TTC549 (cell line): ENCODE results near the gene CDC42EP3.

Source experiments
- FAIRE-seq: peaks from 2 replicates; lab custom pipeline; 2012; peaks lifted over from hg19 to GRCh38; lab: Jason Lieb, UNC

The CDC42EP3 gene

DNA sequence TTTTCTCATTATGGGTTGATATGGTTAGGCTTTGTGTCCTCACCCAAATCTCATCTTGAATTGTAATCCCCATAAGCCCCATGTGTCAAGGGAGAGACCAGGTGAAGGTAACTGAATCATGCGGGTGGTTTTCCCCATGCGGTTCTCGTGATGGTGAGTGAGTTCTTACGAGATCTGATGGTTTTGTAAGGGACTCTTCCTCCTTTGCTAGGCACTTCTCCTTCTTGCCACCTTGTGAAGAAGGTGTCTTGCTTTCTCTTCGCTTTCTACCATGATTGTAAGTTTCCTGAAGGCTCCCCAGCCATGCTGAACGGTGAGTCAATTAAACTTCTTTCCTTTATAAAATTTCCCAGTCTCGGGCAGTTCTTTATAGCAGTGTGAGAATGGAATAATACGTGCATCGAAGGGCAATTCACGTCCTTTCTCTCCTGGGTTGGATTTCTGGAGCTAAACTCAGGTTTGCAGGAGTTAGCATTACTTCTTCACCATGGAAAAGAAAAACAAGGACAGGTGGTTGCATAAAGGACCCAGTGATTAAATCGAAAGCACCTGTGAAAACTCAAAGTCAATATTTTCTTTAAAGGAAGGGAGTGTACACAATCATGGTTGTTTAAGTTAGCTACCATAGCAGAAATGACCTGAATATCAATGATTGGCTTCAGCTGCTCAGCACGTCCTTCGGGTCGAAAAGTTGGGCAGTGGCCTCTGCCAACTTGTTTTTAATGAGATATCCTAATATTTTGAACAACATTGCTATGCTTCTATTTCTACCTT is 54.1 kb downstream of the CDC42EP3 start:
- FAIRE-seq = no peak

DNA sequence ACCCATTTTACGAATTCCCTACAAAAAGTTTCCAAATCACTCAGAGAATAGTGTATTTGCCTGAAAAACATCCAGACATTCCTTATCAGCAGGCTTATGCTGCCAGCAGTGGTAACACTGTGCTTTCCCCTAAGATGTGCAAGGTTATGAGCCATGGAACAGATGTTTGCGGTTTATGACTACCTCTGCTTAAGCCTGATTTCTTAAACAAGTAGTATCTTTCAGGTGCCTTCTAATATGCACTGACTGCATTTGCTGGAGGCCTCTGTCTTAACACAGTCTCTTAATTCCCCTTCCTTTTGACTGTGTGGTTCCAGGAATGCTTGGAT is 54.8 kb downstream of the CDC42EP3 start:
- FAIRE-seq = no peak

DNA sequence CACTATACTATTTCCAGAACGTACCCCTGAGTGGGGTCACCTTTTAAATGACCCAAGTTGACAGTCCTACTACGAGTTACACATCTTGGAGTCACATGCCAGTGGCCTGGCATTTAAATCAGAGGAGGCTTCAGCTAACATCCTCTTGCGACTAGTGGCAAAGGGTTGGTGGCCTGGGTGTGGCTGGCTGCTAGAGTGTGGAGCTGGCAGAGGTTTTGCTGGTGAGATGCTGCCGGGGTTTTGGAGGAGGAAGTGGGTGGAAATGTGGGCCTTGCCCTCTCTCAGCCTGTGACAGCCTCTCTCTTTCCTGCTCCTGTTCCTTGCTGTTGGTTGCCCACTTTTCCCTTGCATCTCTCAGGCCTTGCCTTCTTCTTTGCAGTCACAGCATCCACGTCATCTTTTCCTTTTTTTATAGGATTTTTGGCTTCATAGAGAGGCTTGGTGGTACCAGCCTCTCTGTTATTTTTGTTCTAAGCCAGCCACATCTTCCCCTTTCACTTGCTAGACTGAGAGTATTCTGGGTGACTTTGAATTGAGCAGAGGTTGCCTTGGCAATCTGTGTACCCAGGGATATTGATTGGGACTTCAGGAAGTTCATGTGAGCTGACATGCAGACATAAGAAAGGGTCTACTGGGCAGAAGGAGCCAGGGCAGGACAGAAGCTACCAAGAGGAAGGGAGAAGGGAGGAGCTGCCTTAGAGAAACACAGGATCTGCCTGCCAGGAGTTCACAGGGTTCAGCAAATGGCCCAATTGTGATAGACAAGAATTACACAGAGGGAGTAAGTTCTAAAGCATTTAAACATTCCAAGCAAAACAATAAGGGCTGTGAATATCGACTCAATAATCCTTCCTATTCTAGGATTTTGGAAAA is 55.4 kb downstream of the CDC42EP3 start:
- FAIRE-seq = no peak

DNA sequence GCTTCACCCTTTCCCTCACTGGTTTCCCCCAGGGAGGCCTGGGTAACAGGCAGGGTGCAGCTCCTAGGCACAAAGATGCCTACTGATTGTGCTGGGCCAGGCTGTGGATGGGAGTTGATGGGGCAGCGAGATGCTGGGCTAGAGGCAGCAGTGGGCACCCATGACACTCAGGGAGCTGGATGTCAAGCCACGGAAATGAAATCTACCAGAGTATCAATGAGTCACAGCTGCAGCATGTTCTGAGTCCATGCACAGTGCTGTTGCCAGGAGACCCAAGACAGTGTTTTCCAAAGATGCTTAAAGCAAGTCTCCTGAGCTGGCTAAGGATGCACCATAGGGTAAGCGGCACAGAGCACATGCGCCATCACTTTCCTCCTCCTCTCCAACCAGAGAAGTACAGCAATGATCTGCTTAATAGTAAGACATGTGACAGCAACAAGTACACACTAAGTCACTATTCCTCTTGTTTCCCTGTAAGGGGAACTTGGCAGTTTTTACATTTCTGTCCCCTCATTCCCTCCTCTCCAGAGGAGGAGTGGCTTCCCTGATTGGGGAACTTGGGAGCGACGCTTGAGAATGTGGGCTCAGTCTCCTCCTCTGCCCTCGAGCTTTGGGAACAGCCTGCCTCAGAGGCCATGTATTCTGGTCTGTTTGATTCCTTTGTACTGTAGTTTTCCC is 57.2 kb downstream of the CDC42EP3 start:
- FAIRE-seq = no peak

DNA sequence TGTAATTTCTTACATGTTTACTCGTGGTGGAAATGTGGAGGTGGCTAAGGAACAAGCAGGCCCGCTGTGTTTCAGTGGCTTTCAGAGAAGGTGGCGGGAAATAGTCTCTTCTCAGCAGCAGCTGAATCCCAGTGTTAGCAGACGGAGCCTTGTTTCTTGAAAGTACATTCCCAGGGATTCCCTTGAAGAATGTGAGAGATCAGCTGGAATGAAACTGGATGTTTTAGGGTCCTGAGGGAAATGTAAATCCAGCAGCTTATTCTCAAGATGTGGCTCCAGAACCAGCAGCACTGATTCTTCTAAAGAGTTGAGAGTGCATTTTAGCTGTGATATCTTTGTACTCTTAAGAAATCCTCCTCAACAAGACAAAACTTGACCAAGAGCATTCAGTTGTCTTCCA is 59.1 kb downstream of the CDC42EP3 start:
- no peak for FAIRE-seq

DNA sequence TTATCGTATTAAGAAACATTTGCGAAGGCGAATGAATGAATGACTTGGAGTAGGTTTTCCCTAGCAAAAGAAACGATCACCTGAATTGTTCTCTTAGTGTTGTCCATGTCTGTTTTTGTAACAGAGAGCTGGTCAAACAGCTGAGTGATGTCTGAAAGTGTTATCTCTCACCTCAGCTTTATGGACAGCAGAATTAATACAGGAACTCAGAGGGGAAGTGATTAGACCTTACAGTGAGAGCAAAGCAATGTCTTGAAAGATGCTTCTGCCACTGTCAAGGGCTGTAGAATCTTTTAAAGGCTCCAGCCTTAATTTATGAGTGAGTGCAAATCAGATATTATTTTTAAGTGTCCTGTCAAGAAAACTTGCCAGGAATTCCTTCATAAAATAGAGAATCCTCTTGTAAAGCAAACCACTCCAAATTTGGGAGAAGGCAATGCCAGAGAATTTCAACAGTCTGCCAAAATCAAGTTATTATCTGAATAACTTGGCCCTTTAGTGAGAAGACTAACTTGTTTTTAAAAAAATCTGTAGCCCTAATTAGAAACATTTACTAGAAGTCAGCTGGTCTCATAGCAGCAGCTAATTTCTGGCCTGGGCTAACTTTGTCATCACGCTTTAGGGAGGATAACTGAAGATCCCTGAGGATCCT is 60.7 kb downstream of the CDC42EP3 start:
- FAIRE-seq = no peak

DNA sequence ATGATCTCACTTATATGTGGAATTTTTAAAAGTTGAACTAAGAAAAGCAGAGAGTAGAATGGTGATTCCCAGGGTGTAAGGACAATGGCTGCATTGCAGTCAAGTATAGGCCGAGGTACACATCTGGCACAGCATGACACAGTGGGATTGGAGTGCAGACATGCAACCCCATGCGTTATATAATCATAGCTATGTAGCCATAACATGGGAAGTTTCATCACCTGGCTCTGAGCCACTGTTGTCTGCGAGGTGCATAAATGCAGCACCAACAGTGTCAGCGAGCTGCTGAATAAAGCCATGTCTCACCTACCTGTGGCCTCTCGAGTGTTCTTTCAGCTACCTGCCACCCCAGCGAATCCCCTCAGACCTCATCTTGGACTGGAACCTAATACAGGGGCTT is 61.7 kb downstream of the CDC42EP3 start:
- no peak for FAIRE-seq

DNA sequence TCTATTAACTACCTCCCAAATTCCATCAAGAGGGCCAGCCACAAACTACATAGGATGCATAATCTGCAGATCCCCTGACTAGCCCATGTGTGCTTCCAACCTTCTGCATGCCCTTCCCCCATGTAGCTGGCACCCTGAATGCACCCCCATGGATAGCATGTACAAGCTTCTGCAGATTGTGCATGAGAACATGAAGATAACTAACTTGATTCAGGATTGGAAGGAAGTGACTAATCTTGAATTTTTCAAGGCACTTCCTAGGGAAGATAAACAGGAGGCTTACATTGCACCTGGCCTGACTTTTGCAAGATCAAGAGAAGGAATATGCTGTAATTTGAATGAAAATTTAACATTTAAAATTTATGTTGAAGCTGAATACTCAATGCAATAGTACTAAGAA is 66.7 kb downstream of the CDC42EP3 start:
- FAIRE-seq = no peak

DNA sequence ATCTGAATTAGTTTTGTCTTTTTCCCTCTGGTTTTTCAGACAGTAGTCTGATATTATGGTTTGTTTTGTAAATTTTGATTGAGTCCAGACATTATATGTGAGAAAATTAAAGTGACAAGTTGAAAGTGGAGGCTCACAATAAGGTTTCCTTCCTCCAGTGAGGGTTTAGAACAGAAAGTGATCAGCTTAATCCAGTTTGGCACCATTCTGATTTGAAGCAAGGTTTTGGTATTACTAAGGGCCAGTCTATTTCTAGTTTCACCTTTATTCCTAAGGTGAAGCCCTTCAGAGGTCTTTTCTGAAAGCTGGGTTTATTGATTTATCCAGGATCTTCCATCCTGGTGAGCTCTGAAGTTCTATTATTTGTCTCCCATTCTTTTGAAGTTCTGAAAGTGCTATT is 68.7 kb downstream of the CDC42EP3 start:
- no peak for FAIRE-seq

DNA sequence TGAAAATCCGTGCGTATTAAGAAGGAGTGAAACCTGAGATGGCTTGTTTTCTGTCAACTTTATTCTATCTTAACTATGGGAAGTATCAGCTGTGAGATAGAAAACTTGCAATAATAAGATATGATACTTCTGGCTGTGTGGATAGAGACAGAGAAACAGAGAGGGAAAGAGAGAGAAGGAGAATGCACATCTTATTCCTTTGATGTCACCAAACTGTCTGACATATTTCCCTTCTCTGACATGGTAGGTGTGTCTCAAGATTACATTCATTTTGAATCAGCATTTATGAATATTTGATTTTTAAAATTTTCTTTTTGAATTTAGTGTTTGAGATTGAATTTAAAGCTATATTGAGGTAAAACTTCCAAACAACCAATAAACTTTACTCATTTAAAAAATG is 69.4 kb downstream of the CDC42EP3 start:
- FAIRE-seq = no peak

DNA sequence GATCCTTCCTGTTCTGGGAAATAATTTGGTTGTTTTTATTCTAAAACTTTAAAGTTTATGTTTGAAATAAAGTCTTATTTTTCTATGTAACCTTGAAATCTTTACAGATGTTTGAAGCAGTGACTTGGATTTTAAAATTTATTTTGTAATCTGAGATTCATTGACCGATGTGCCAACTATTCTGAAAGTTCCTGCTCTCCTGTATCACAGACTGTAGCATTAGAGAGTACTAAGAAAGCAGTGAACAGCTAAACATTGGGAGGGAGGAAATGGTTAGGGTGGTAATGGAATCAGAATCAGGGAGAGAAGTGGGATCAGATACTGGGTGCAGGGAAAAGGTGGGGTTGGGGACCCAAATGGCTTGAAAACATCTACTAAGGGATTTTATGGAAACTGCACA is 69.9 kb downstream of the CDC42EP3 start:
- no peak for FAIRE-seq

DNA sequence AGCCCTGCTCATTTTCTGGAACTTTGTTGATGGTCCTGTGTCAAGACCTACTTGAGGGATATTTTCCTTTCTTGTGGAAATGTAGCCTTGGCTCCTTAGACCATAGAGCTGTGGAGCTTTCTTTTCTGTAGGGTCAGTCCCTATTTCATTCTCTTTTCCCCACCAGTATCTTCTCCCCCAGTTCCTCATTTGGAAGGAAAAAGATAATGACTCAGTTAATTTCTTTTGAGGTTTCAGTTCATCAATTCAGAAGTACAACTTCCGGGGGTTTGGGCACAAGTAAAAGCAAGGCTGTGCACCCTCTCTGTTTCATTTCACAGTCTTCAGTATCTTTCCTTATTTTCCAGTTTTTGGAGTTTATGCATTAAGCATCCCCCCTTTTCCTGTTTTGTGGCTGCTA is 70.7 kb downstream of the CDC42EP3 start:
- no peak for FAIRE-seq

DNA sequence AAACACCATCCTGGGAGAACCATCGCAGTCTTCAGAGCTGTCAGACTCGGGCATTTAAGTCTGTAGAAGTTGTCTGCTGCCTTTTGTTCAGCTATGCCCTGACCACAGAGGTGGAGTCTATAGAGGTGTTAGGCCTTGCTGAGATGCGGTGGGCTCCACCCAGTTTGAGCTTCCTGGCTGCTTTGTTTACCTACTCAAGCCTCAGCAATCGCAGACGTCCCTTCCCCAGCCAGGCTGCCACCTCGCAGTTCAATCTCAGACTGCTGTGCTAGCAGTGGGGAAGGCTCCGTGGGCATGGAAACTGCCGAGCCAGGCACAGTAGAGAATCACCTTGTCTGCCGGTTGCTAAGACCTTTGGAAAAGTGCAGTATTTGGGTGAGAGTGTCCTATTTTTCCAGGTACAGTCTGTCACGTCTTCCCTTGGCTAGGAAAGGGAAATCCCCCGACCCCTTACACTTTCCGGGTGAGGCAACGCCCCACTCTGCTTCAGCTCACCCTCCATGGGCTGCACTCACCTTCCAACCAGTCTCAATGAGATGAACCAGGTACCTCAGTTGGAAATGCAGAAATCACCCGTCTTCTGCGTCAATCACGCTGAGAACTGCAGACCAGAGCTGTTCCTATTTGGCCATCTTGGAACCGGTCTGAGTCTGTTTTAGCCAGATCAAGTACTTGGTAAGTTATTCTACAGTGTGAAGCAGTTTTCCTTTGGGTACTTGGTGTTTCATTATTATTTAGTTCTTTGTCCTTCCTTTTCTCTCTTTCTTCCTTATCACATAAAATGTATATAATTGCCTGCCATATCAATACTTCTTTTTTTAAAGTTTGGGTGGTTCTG is 71.5 kb downstream of the CDC42EP3 start:
- FAIRE-seq = no peak

DNA sequence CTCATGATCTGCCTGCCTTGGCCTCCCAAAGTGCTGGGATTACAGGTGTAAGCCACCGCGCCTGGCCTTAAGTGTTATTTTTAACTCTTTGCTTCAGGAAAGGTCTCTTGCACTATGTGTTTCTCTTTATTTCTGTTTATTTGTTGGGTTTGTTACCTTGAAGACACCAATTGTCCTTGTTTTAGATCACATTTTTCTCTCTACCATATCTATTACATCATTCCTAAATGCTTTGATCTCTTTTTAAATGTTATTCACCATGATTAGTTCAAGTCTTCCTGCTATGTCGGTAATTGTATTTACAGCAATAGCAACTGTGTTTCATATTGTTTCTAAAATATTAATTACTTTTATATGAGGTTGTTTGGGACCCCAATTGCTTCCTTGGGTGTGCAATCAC is 77.7 kb downstream of the CDC42EP3 start:
- FAIRE-seq = no peak

DNA sequence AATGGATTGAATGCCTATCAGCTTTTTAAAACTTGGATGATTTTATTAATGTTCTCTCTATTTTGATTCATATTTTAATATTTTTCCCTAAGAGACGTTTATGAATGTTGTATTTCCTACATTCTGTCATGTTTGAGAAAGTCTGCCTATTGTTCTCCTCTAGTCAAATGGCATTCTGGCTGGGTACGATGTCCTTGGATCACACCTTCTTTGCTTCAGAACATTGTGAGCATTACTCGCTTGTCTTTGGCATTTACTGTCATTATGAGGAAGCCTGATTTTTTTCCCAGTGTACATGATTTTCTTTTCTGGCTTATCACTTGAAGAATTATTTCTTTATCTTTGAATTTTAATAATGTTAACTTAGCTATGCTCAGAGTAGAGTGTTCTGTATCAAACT is 78.4 kb downstream of the CDC42EP3 start:
- no peak for FAIRE-seq
